Cardiac muscle cell (in vitro differentiated cells and primary cell): ENCODE data around the gene PRTG. TPM values are rescaled to one million over a fixed set of nuclear protein-coding genes. Genes with fewer than 3 reads are reported as not detected.

Experiments used
- DNase-seq, 2 donors: peaks; one replicate each; pipeline versions ENCODE4 v3.0.0 to v3.0.0-alpha.2; 2010 to 2017; ENCODE audit warnings: low read depth in 1 of 2, low spot score in 1 of 2
- H3K27ac ChIP-seq: fragments of 200-600 bp; sonication (generic); 2 replicates; pipeline ENCODE4 v1.5.1; 2016
- H3K27me3 ChIP-seq: fragments of 200-600 bp; sonication (generic); 2 replicates; pipeline ENCODE4 v1.6.0; 2016; ENCODE audit warnings: control low read depth
- H3K36me3 ChIP-seq: fragments of 200-600 bp; sonication (generic); 2 replicates; pipeline ENCODE4 v1.5.1; 2016; ENCODE audit warnings: control low read depth
- H3K4me1 ChIP-seq: fragments of 200-600 bp; sonication (generic); 2 replicates; pipeline ENCODE4 v1.8.1; 2017; ENCODE audit warnings: low read depth, mild to moderate bottlenecking, mixed run types
- H3K4me3 ChIP-seq: fragments of 200-600 bp; sonication (generic); 2 replicates; pipeline ENCODE4 v1.5.1; 2016; ENCODE audit warnings: mild to moderate bottlenecking
- H3K9me3 ChIP-seq: fragments of 200-600 bp; sonication (generic); 2 replicates; pipeline ENCODE4 v1.5.1; 2017; ENCODE audit warnings: low read depth, mild to moderate bottlenecking, control low read depth
- polyA plus RNA-seq: library from polyadenylated mRNA; unstranded; fragments of >200 nt; fragmentation: Nextera tagmentation; extraction: Ambion mirVana; gene quantifications from 2 replicates; pipeline ENCODE4 v1.2.1, GENCODE V29; 2016
- total RNA-seq: library from RNA; depleted of rRNA; stranded (reverse); fragments of >200 nt; gene quantifications from 2 replicates; pipeline ENCODE4 v1.2.3, GENCODE V29; 2016
- TF ChIP-seq, protein P1 (sequence below): IDR thresholded peaks from 2 replicates; pipeline ENCODE4 v1.5.1; 2012; ENCODE audit warnings: low read depth, mild to moderate bottlenecking, low read length

PRTG gene
- total and polyA plus RNA-seq, 2 experiments from 2014 or later, result 16.1 to 93.8 TPM

DNA sequence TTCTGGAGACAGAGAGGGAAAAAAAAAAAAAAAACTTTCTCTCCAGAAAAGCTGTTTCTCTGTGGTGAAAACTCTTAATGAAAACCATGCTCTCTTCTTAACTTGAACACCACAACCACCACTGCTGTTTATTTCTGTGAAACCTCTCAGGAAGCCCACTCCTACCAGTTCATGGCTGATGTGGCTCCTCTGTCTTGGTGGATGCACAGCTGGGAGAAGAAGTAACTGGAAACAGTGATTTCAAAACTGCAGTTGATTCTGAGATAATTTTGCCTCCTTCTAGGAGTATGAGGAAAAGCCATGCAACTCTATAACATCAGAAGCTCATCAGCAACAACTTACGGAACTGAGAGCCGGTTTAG lies 114.6 kb downstream of the PRTG start:
- H3K4me1 ChIP-seq, result no peaks in the 10 kb centered on the region
- no peak overlapping the region for H3K27ac ChIP-seq
- DNase-seq, result peak in 1 of 2 donors; percentile 9
- H3K4me3 ChIP-seq, result no peak overlapping the region
- H3K36me3 ChIP-seq, result peaks cover 63% of the 10 kb centered on the region
- TF ChIP-seq, protein P1, sequence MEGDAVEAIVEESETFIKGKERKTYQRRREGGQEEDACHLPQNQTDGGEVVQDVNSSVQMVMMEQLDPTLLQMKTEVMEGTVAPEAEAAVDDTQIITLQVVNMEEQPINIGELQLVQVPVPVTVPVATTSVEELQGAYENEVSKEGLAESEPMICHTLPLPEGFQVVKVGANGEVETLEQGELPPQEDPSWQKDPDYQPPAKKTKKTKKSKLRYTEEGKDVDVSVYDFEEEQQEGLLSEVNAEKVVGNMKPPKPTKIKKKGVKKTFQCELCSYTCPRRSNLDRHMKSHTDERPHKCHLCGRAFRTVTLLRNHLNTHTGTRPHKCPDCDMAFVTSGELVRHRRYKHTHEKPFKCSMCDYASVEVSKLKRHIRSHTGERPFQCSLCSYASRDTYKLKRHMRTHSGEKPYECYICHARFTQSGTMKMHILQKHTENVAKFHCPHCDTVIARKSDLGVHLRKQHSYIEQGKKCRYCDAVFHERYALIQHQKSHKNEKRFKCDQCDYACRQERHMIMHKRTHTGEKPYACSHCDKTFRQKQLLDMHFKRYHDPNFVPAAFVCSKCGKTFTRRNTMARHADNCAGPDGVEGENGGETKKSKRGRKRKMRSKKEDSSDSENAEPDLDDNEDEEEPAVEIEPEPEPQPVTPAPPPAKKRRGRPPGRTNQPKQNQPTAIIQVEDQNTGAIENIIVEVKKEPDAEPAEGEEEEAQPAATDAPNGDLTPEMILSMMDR, result no peak
- no peaks in the 10 kb centered on the region for H3K9me3 ChIP-seq
- H3K27me3 ChIP-seq, result no peaks in the 10 kb centered on the region

DNA sequence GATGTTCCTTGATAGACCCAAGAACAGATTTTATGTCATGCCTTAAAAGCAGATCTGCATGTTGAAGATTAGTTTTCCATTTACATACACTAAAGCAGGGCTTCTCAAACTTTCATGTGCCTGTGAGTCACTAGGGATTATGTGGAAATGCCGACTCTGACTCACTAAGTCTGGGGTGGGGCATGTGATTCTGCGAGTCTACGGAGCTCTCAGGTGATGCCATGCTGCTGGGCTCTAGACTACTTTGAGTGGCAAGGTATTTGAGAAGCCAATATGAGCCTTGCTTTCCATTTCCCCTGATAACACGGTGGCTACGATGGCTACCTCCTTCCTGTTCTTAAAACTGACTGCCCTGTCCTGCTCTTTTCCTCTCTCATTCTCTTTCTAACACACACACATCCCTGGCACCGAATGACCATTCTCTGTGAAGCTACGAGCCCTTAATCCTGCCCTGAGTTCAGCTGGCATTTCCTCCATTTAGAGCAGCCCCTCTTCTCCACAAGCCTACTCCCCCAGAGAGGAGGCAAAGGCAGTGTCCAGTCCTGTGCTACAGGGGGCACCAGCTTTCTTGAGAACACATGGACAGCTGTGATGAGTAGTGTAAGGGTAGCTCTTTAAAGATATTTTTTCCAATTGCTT lies 115.1 kb downstream of the PRTG start:
- Histone ChIP-seq H3K27ac (peak overlapping the region; percentile 28), H3K9me3 (no peaks in the 10 kb centered on the region), H3K27me3 (no peaks in the 10 kb centered on the region), H3K4me3 (no peak overlapping the region), H3K36me3 (peaks cover 62% of the 10 kb centered on the region), H3K4me1 (no peaks in the 10 kb centered on the region)
- TF ChIP-seq, protein P1, result peak; percentile 18
- DNase-seq, result peak in 1 of 2 donors; percentile 90

GRCh38 chr15:55619783-55620182 lies 123.2 kb downstream of the PRTG start:
- DNase-seq, result no peak
- Histone ChIP-seq H3K4me1 (no peaks in the 10 kb centered on the region), H3K4me3 (no peak overlapping the region), H3K27ac (no peak overlapping the region), H3K9me3 (no peaks in the 10 kb centered on the region), H3K27me3 (no peaks in the 10 kb centered on the region), H3K36me3 (peaks cover 46% of the 10 kb centered on the region)
- TF ChIP-seq, protein P1, result no peak

DNA sequence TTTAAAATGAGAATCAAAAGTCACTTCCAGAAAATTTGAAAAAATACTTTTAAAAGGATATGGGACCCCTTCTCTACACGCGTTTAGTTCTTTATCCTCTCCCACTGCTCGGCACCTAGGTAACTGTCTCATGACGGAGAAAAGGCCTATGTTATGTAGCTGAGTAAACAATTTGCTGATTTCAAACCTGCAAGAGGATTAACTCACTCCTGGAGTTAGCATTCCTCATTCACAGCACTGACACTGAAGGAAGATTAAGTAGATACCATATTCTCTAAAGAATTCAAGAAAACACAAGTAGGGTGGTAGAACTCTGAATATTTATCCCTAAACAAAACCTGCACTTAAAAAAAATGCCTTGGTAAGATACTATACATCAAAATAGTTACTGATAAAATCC lies 124.6 kb downstream of the PRTG start:
- peaks cover 34% of the 10 kb centered on the region for H3K36me3 ChIP-seq
- H3K9me3 ChIP-seq, result no peaks in the 10 kb centered on the region
- DNase-seq, result no peak
- no peaks in the 10 kb centered on the region for H3K4me1 ChIP-seq
- H3K27ac ChIP-seq, result no peak overlapping the region
- TF ChIP-seq, protein P1, result no peak
- no peak overlapping the region for H3K4me3 ChIP-seq
- no peaks in the 10 kb centered on the region for H3K27me3 ChIP-seq

DNA sequence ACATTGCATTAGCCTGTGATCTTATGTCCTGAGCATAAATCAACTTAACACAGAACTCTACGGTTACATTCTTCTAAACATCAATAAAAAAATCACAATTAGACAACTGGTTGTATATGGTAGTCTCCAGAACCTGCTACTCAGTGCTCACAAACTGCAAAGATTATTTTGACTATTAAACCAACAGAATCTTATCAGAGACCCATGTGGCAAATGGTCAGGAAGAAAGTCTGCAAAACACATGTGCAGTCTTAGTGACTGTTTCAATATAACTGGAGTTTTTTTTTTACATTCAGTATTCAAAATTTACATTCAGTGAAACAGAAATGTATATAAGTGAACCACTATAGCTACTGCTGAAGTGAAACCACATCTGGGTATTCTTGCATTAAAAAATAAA lies 127.5 kb downstream of the PRTG start:
- TF ChIP-seq, protein P1, result no peak
- Histone ChIP-seq H3K9me3 (no peaks in the 10 kb centered on the region), H3K36me3 (peaks cover 39% of the 10 kb centered on the region), H3K27me3 (no peaks in the 10 kb centered on the region), H3K4me1 (no peaks in the 10 kb centered on the region), H3K4me3 (no peak overlapping the region), H3K27ac (no peak overlapping the region)
- DNase-seq, result no peak
